Measurements from ENCODE around the gene AP1S3. TPM values are rescaled to one million over a fixed set of nuclear protein-coding genes. Genes with fewer than 3 reads are reported as not detected.
A peak's percentile ranks its signal among the peaks of the same experiment; 100 is the strongest.

The AP1S3 gene
- total RNA-seq, 1 donor from 2014 or later = 4.1 TPM

DNA sequence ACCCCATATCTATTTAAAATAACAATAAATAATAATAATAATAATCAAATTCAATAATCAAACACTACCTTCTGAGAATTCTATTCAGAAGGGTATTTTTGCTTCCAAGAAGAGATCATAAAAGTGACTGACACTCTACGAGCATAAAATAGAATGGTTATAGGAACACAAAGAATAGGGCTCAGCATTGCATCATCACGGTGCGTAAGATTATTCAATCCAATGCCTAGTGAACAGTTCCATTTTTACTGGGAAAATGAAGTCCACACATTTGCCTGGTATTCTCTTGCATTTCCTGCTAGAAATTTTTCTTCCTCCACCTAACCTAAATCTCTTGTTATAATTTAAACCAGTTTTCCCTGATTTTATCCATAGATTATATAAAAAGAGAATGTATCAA, 55.8 kb downstream of the AP1S3 start:
- Mint-ChIP-seq H3K4me3 (no peak overlapping the region), H3K27me3 (ENCODE audit: low read depth) (no peaks in the 10 kb centered on the region), H3K4me1 (peaks cover 2% of the 10 kb centered on the region), H3K9me3 (no peaks in the 10 kb centered on the region), H3K36me3 (ENCODE audit: low read depth) (no peaks in the 10 kb centered on the region), H3K27ac (ENCODE audit: unreplicated experiment) (no peak overlapping the region)
- TF ChIP-seq CTCF (conservative IDR thresholded peaks at IDR 0.05) = no peak
- no peak for DNase-seq (ENCODE audit: low read depth, low spot score)

GRCh38 chr2:223779877-223780276, 57.5 kb downstream of the AP1S3 start:
- H3K4me3 Mint-ChIP-seq = no peak overlapping the region
- TF ChIP-seq CTCF (conservative IDR thresholded peaks at IDR 0.05) = peak; percentile 51
- DNase-seq (ENCODE audit: low read depth, low spot score) = peak; percentile 14
- H3K9me3 Mint-ChIP-seq = no peaks in the 10 kb centered on the region
- peaks cover 8% of the 10 kb centered on the region for H3K4me1 Mint-ChIP-seq
- no peak overlapping the region for H3K27ac Mint-ChIP-seq (ENCODE audit: unreplicated experiment)
- H3K36me3 Mint-ChIP-seq (ENCODE audit: low read depth) = no peaks in the 10 kb centered on the region
- H3K27me3 Mint-ChIP-seq (ENCODE audit: low read depth) = no peaks in the 10 kb centered on the region

GRCh38 chr2:223774193-223774592, 63.2 kb downstream of the AP1S3 start:
- Mint-ChIP-seq H3K4me1 (peaks cover 8% of the 10 kb centered on the region), H3K4me3 (no peak overlapping the region), H3K27ac (ENCODE audit: unreplicated experiment) (no peak overlapping the region), H3K9me3 (no peaks in the 10 kb centered on the region), H3K27me3 (ENCODE audit: low read depth) (no peaks in the 10 kb centered on the region), H3K36me3 (ENCODE audit: low read depth) (no peaks in the 10 kb centered on the region)
- no peak for TF ChIP-seq CTCF (conservative IDR thresholded peaks at IDR 0.05)
- DNase-seq (ENCODE audit: low read depth, low spot score) = no peak

DNA sequence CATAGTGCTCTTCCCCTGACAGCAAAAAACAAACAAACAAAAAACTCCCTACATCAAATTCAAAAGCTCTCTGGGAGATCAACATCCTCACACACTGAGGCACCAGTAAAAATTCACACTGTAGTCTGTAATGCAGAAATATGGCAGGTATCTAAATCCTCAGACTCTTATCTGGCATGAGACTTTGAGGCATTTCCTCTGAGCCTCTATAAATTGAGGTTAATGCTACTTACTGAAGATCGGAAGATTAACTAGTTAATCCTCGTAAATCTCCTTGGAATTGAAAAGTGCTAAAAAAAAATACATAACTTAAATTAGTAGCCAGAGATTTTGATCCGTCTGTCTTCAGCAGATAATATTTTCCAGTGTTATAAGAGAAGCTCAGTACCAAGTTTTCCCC, 65.0 kb downstream of the AP1S3 start:
- Mint-ChIP-seq H3K4me1 (peaks cover 8% of the 10 kb centered on the region), H3K4me3 (no peak overlapping the region), H3K9me3 (no peaks in the 10 kb centered on the region), H3K27ac (ENCODE audit: unreplicated experiment) (no peak overlapping the region), H3K27me3 (ENCODE audit: low read depth) (no peaks in the 10 kb centered on the region), H3K36me3 (ENCODE audit: low read depth) (no peaks in the 10 kb centered on the region)
- no peak for DNase-seq (ENCODE audit: low read depth, low spot score)
- no peak for TF ChIP-seq CTCF (conservative IDR thresholded peaks at IDR 0.05)

GRCh38 chr2:223771475-223771874, 65.9 kb downstream of the AP1S3 start:
- H3K9me3 Mint-ChIP-seq = no peaks in the 10 kb centered on the region
- no peak for DNase-seq (ENCODE audit: low read depth, low spot score)
- no peak overlapping the region for H3K27ac Mint-ChIP-seq (ENCODE audit: unreplicated experiment)
- no peaks in the 10 kb centered on the region for H3K27me3 Mint-ChIP-seq (ENCODE audit: low read depth)
- no peak overlapping the region for H3K4me3 Mint-ChIP-seq
- H3K4me1 Mint-ChIP-seq = peaks cover 4% of the 10 kb centered on the region
- no peaks in the 10 kb centered on the region for H3K36me3 Mint-ChIP-seq (ENCODE audit: low read depth)
- no peak for TF ChIP-seq CTCF (conservative IDR thresholded peaks at IDR 0.05)

GRCh38 chr2:223768179-223768578, 69.2 kb downstream of the AP1S3 start:
- Mint-ChIP-seq H3K27ac (ENCODE audit: unreplicated experiment) (no peak overlapping the region), H3K4me3 (no peak overlapping the region), H3K9me3 (peaks cover 3% of the 10 kb centered on the region), H3K27me3 (ENCODE audit: low read depth) (no peaks in the 10 kb centered on the region), H3K4me1 (peaks cover 6% of the 10 kb centered on the region), H3K36me3 (ENCODE audit: low read depth) (no peaks in the 10 kb centered on the region)
- no peak for DNase-seq (ENCODE audit: low read depth, low spot score)
- no peak for TF ChIP-seq CTCF (conservative IDR thresholded peaks at IDR 0.05)

Measured in neural crest cell (in vitro differentiated cells).